Keratinocyte (primary cell): ENCODE data around the gene ATXN2L. TPM values are rescaled to one million over a fixed set of nuclear protein-coding genes. Genes with fewer than 3 reads are reported as not detected.

Experiments
- DNase-seq: peaks from one replicate; pipeline ENCODE4 v3.0.0-alpha.2; 2011; ENCODE audit warnings: low read depth, missing footprints, low spot score
- FAIRE-seq: peaks from 2 replicates; lab custom pipeline; 2011; peaks lifted over from hg19 to GRCh38; lab: Jason Lieb, UNC
- H2AFZ ChIP-seq: 2 replicates; pipeline ENCODE4 v1.6.0; 2012; ENCODE audit warnings: low read length, control low read depth, inconsistent platforms; ENCODE audit not compliant: control insufficient read depth
- H3K27ac ChIP-seq: 2 replicates; pipeline ENCODE4 v1.5.1; 2011; ENCODE audit warnings: low read length; ENCODE audit not compliant: control insufficient read depth, insufficient read depth
- H3K27me3 ChIP-seq: 3 replicates; pipeline ENCODE4 v1.6.0; 2011; ENCODE audit warnings: low read length; ENCODE audit not compliant: control insufficient read depth, insufficient read depth; ENCODE audit errors: extremely low read depth
- H3K36me3 ChIP-seq, 2 experiments: 2 replicates in 1 of 2; 3 replicates in 1 of 2; pipeline ENCODE4 v1.5.1; 2011; ENCODE audit warnings: low read length in 2 of 2, mild to moderate bottlenecking in 1 of 2; ENCODE audit not compliant: control insufficient read depth in 2 of 2, insufficient read depth in 2 of 2; ENCODE audit errors: extremely low read depth in 1 of 2
- H3K4me1 ChIP-seq: 3 replicates; pipeline ENCODE4 v1.5.1; 2011; ENCODE audit warnings: low read length; ENCODE audit not compliant: control insufficient read depth, insufficient read depth; ENCODE audit errors: extremely low read depth
- H3K4me2 ChIP-seq: 3 replicates; pipeline ENCODE4 v1.6.0; 2011; ENCODE audit warnings: low read depth, low read length; ENCODE audit not compliant: control insufficient read depth, insufficient read depth; ENCODE audit errors: extremely low read depth
- H3K4me3 ChIP-seq, 3 experiments: fragments of 200-600 bp in 1 of 3; sonication (generic) in 1 of 3; 2 replicates in 2 of 3; 3 replicates in 1 of 3; pipeline ENCODE4 v1.5.1; 2011 to 2016; ENCODE audit warnings: low read length in 3 of 3, mild to moderate bottlenecking in 3 of 3, control low read depth in 2 of 3, inconsistent platforms in 1 of 3, low read depth in 1 of 3, mixed read lengths in 1 of 3, mixed run types in 1 of 3, moderate library complexity in 1 of 3; ENCODE audit not compliant: control insufficient read depth in 2 of 3, insufficient read depth in 2 of 3; ENCODE audit errors: extremely low read depth in 1 of 3
- H3K79me2 ChIP-seq: 2 replicates; pipeline ENCODE4 v1.6.0; 2012; ENCODE audit warnings: low read length; ENCODE audit not compliant: control insufficient read depth, insufficient read depth
- H3K9ac ChIP-seq: 3 replicates; pipeline ENCODE4 v1.6.0; 2011; ENCODE audit warnings: low read length; ENCODE audit not compliant: control insufficient read depth, insufficient read depth; ENCODE audit errors: extremely low read depth
- H3K9me1 ChIP-seq: 3 replicates; pipeline ENCODE4 v1.6.0; 2011; ENCODE audit warnings: low read length; ENCODE audit not compliant: control insufficient read depth, insufficient read depth; ENCODE audit errors: extremely low read depth
- H3K9me3 ChIP-seq: 2 replicates; pipeline ENCODE4 v1.5.1; 2012; ENCODE audit warnings: low read depth, low read length; ENCODE audit not compliant: control insufficient read depth
- H4K20me1 ChIP-seq: 3 replicates; pipeline ENCODE4 v1.6.0; 2011; ENCODE audit warnings: low read length; ENCODE audit not compliant: control insufficient read depth, insufficient read depth; ENCODE audit errors: extremely low read depth
- CTCF ChIP-seq, 3 experiments: IDR thresholded peaks in 1 of 3; conservative IDR thresholded peaks in 1 of 3; optimal IDR thresholded peaks in 1 of 3; 2 replicates in 2 of 3; 3 replicates in 1 of 3; pipeline versions ENCODE3 to v1.5.1; 2011; ENCODE audit warnings: low read length in 3 of 3, mild to moderate bottlenecking in 3 of 3, moderate library complexity in 2 of 3, control low read depth in 1 of 3, inconsistent platforms in 1 of 3; ENCODE audit not compliant: insufficient read depth in 2 of 3; ENCODE audit errors: extremely low read depth in 1 of 3
- EZH2 ChIP-seq: IDR thresholded peaks from one replicate; pipeline ENCODE4 v1.6.1; 2012; ENCODE audit warnings: inconsistent platforms, mild to moderate bottlenecking, low read length, moderate library complexity
- dilution Hi-C: fragments of 300-500 bp; cut with MboI; formaldehyde crosslinking; loops from one replicate; pipeline ENCODE4 v1.7.0; 2020; ENCODE audit warnings: low sequenced_read_pairs; ENCODE audit not compliant: extremely low pct_ligation_motif_present
- polyA plus RNA-seq, 5 experiments: library from polyadenylated mRNA; depleted of rRNA in 3 of 5; stranded (reverse) in 3 of 5; stranded (forward) in 1 of 5; unstranded in 1 of 5; fragments of >200 nt; gene quantifications; 1 replicate in 1 of 5; 2 replicates in 3 of 5; 3 replicates in 1 of 5; pipeline versions ENCODE4 v1.2.1 to v1.2.3, GENCODE V29; 2011 to 2012; ENCODE audit warnings: missing spikeins in 2 of 5, low read depth in 1 of 5, low replicate concordance in 1 of 5
- small RNA-seq, 3 experiments: library from RNA; depleted of rRNA; stranded (forward); fragments of <200 nt; gene quantifications; one replicate each; pipeline ENCODE3, GENCODE V24; 2012; ENCODE audit warnings: low read depth in 3 of 3, low replicate concordance in 1 of 3; ENCODE audit not compliant: insufficient read length in 3 of 3

ATXN2L gene
- polyA plus RNA-seq, 1 donor (not counting 4 experiments of a cell fraction or from before 2014, with no cell fraction given): 11.8 TPM

DNA sequence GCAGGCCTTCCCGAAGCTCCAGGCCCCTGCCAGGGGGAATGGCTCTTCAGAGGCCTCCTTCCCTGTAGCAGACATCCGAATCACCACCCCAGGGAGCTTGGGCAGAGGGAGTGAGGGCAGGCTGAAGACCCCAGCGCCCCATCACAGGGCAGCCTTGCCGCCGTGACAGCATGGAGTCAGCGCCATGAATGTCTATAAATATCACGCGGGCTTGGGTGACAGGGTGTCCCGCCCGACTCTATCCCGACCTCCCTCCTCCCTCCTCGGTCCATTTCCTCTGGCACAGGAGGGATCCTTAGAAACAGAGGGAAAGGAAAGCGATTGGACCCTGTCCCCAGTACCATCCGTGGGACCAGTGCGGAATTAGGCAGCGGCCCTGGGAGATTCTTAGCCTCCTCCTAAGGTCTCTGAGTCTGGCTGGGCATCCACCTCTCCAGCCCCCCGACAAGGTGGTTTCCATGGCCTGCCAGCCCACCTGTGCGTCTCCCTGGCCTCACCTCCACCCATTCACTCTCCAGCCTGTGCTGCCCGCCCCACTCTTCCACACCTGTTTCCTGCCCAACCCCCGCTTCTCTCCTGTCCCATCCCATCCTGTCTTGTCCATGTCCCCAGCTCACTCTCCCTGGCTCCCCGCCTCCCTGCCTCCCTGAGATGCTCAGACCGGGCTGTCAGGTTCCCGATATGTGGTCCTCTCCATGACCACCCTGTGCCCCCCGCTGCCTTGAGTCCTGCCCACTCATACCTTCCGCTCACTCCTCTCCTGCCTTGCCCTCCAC is 60.6 kb downstream of the ATXN2L start:
- DNase-seq (no peak), FAIRE-seq (no peak)
- no peaks in the 10 kb centered on the region for H3K9me3 ChIP-seq
- H2AFZ ChIP-seq: no peak overlapping the region
- dilution Hi-C loops: no loop called here
- no peaks in the 10 kb centered on the region for H3K9me1 ChIP-seq
- no peaks in the 10 kb centered on the region for H3K36me3 ChIP-seq
- no peak overlapping the region for H3K9ac ChIP-seq
- H3K4me1 ChIP-seq: peaks cover 14% of the 10 kb centered on the region
- H3K27me3 ChIP-seq: peaks cover 25% of the 10 kb centered on the region
- TF ChIP-seq EZH2 (no peak), CTCF (optimal IDR thresholded peaks at IDR 0.05 in 1 of 3, IDR thresholded peaks at IDR 0.05 in 1 of 3, conservative IDR thresholded peaks at IDR 0.05 in 1 of 3; ENCODE audit: extremely low read depth in 1 of 3, insufficient read depth in 2 of 3, low read length in 3 of 3) (no peak)
- no peaks in the 10 kb centered on the region for H4K20me1 ChIP-seq
- H3K4me2 ChIP-seq: no peak overlapping the region
- no peaks in the 10 kb centered on the region for H3K79me2 ChIP-seq
- H3K27ac ChIP-seq: no peak overlapping the region
- H3K4me3 ChIP-seq: no peak overlapping the region

- TF ChIP-seq EZH2 (no peak), CTCF (optimal IDR thresholded peaks at IDR 0.05 in 1 of 3, IDR thresholded peaks at IDR 0.05 in 1 of 3, conservative IDR thresholded peaks at IDR 0.05 in 1 of 3; ENCODE audit: extremely low read depth in 1 of 3, insufficient read depth in 2 of 3, low read length in 3 of 3) (no peak)
- DNase-seq (no peak), FAIRE-seq (no peak)
- H4K20me1 ChIP-seq: no peaks in the 10 kb centered on the region
- dilution Hi-C loops: no loop called here
- H3K27me3 ChIP-seq: peaks cover 25% of the 10 kb centered on the region
- no peak overlapping the region for H3K27ac ChIP-seq
- H3K4me2 ChIP-seq: no peak overlapping the region
- no peak overlapping the region for H3K9ac ChIP-seq
- H3K4me1 ChIP-seq: peaks cover 12% of the 10 kb centered on the region
- H3K79me2 ChIP-seq: no peaks in the 10 kb centered on the region
- H3K36me3 ChIP-seq: no peaks in the 10 kb centered on the region
- no peak overlapping the region for H3K4me3 ChIP-seq
- H3K9me3 ChIP-seq: no peaks in the 10 kb centered on the region
- H2AFZ ChIP-seq: no peak overlapping the region
- no peaks in the 10 kb centered on the region for H3K9me1 ChIP-seq
Observed at GRCh38 chr16:28884045-28884444, 61.2 kb downstream of the ATXN2L start.

Small RNA genes lying within 50 kb of the gene (small RNA-seq; reads per million reads assigned to genes)
- 0 reads per million in 3 experiments for gene RF00416

Other genes starting within 250 kb of the ATXN2L start
- gene SULT1A2, start 225.9 kb upstream of the ATXN2L start, polyA plus RNA-seq: 0.10 TPM in 1 of 3 replicates, not detected in the others
- 0.96 to 1.6 TPM (median 1.2 TPM) in 3 replicates for gene SULT1A1, start 213.0 kb upstream of the ATXN2L start, polyA plus RNA-seq
- gene NPIPB8, start 184.9 kb upstream of the ATXN2L start, polyA plus RNA-seq: 0.41 to 0.49 TPM in 2 of 3 replicates, not detected in the other
- gene EIF3C, start 111.5 kb upstream of the ATXN2L start, polyA plus RNA-seq: 285 to 510 TPM (median 314 TPM) in 3 replicates
- 0.20 to 0.46 TPM (median 0.38 TPM) in 3 replicates for gene NPIPB9, start 71.2 kb upstream of the ATXN2L start, polyA plus RNA-seq
- 104 to 145 TPM (median 134 TPM) in 3 replicates for gene TUFM, start 23.3 kb downstream of the ATXN2L start, polyA plus RNA-seq
- 10.5 to 17.9 TPM (median 15.7 TPM) in 3 replicates for gene SH2B1, start 40.8 kb downstream of the ATXN2L start, polyA plus RNA-seq
- gene ATP2A1, start 55.5 kb downstream of the ATXN2L start, polyA plus RNA-seq: 0.12 to 0.48 TPM (median 0.29 TPM) in 3 replicates
- gene RABEP2, start 102.2 kb downstream of the ATXN2L start, polyA plus RNA-seq: 8.7 to 11.8 TPM (median 9.0 TPM) in 3 replicates
- 0.04 TPM in 1 of 3 replicates, not detected in the others for gene CD19, start 109.0 kb downstream of the ATXN2L start, polyA plus RNA-seq
- gene NFATC2IP, start 127.9 kb downstream of the ATXN2L start, polyA plus RNA-seq: 51.4 to 57.0 TPM (median 56.5 TPM) in 3 replicates
- gene SPNS1, start 151.8 kb downstream of the ATXN2L start, polyA plus RNA-seq: 16.3 to 34.7 TPM (median 23.7 TPM) in 3 replicates
- gene LAT, start 162.1 kb downstream of the ATXN2L start, polyA plus RNA-seq: 1.2 to 3.0 TPM (median 1.2 TPM) in 3 replicates